ENCODE results near the gene PCDHGA3. TPM values are rescaled to one million over a fixed set of nuclear protein-coding genes. Genes with fewer than 3 reads are reported as not detected.

Gene PCDHGA3
- total RNA-seq (1.5 and 2.8 TPM in 2 replicates), polyA plus RNA-seq (1.3 and 1.4 TPM in 2 replicates), polyA minus RNA-seq (ENCODE audit: low replicate concordance) (1.3 and 2.6 TPM in 2 replicates)
- polyA plus RNA-seq (2012) = 1.2 and 1.9 TPM in 2 replicates

- no peaks in the 10 kb centered on the region for H3K4me1 ChIP-seq (ENCODE audit: control insufficient read depth, extremely low read depth, insufficient read depth, low read length)
- H2AFZ ChIP-seq (ENCODE audit: low read length) = no peak within 1 kb of the TSS
- no peak within 1 kb of the TSS for H3K4me2 ChIP-seq (ENCODE audit: extremely low read depth, insufficient read depth, low read length)
- no peaks in the 10 kb centered on the region for H4K20me1 ChIP-seq (ENCODE audit: control insufficient read depth, extremely low read depth, insufficient read depth, low read length)
- H3K9ac ChIP-seq (ENCODE audit: insufficient read depth, low read length) = no peak within 1 kb of the TSS
- H3K27me3 ChIP-seq (ENCODE audit: control insufficient read depth, insufficient read depth, low read length) = peaks cover 11% of the 10 kb centered on the region
- TF ChIP-seq CTCF (conservative IDR thresholded peaks at IDR 0.05 in 1 of 2, IDR thresholded peaks at IDR 0.05 in 1 of 2; ENCODE audit: low read depth in 1 of 2, low read length in 2 of 2) (peak; percentile 38 to 54), EZH2 (IDR thresholded peaks at IDR 0.05; ENCODE audit: low read length, missing control alignments) (no peak)
- no peak within 1 kb of the TSS for H3K27ac ChIP-seq (ENCODE audit: insufficient read depth, low read length)
- H3K4me3 ChIP-seq (replicated peaks in 1 of 4; ENCODE audit: control extremely low read depth in 1 of 4, insufficient read depth in 1 of 4, low read depth in 3 of 4, low read length in 4 of 4) = peak within 1 kb of the TSS in 2 of 4 experiments; percentile 44 to 54
- H3K9me3 ChIP-seq (ENCODE audit: control insufficient read depth, insufficient read depth, low read depth, low read length) = peaks cover 2% of the 10 kb centered on the region
- no peaks in the 10 kb centered on the region for H3K36me3 ChIP-seq (ENCODE audit: control insufficient read depth, insufficient read depth, low read length)
- peak; percentile 65 to 73 for DNase-seq (ENCODE audit: low read depth in 2 of 2)
- no peaks in the 10 kb centered on the region for H3K79me2 ChIP-seq (ENCODE audit: control insufficient read depth, insufficient read depth, low read length)
Measured at GRCh38 chr5:141343242-141343952, at the start of gene PCDHGA3. PCDHGA3 (plus strand) TSS chr5:141343829; CDS start chr5:141344034, 205 bp downstream.

- Histone ChIP-seq H3K79me2 (ENCODE audit: control insufficient read depth, insufficient read depth, low read length) (no peaks in the 10 kb centered on the region), H3K27ac (ENCODE audit: insufficient read depth, low read length) (no peak overlapping the region), H3K4me2 (ENCODE audit: extremely low read depth, insufficient read depth, low read length) (no peak overlapping the region), H3K9me3 (ENCODE audit: control insufficient read depth, insufficient read depth, low read depth, low read length) (no peaks in the 10 kb centered on the region), H3K36me3 (ENCODE audit: control insufficient read depth, insufficient read depth, low read length) (no peaks in the 10 kb centered on the region), H3K27me3 (ENCODE audit: control insufficient read depth, insufficient read depth, low read length) (no peaks in the 10 kb centered on the region), H3K9ac (ENCODE audit: insufficient read depth, low read length) (no peak overlapping the region), H3K4me3 (replicated peaks in 1 of 4; ENCODE audit: control extremely low read depth in 1 of 4, insufficient read depth in 1 of 4, low read depth in 3 of 4, low read length in 4 of 4) (no peak overlapping the region), H3K4me1 (ENCODE audit: control insufficient read depth, extremely low read depth, insufficient read depth, low read length) (no peaks in the 10 kb centered on the region), H2AFZ (ENCODE audit: low read length) (no peak overlapping the region), H4K20me1 (ENCODE audit: control insufficient read depth, extremely low read depth, insufficient read depth, low read length) (no peaks in the 10 kb centered on the region)
- DNase-seq (ENCODE audit: low read depth in 2 of 2) = peak in 1 of 2 donors; percentile 8
- TF ChIP-seq CTCF (conservative IDR thresholded peaks at IDR 0.05 in 1 of 2, IDR thresholded peaks at IDR 0.05 in 1 of 2; ENCODE audit: low read depth in 1 of 2, low read length in 2 of 2) = no peak
- no peak for TF ChIP-seq EZH2 (IDR thresholded peaks at IDR 0.05; ENCODE audit: low read length, missing control alignments)
Measured at GRCh38 chr5:141298376-141298775, 45.3 kb upstream of the PCDHGA3 start.

GRCh38 chr5:141303756-141304155, 39.9 kb upstream of the PCDHGA3 start, which contains the start of gene SLC25A2:
SLC25A2 (minus strand) TSS chr5:141304049; CDS start chr5:141303865, 184 bp downstream.
- no peak within 1 kb of the TSS for H2AFZ ChIP-seq (ENCODE audit: low read length)
- TF ChIP-seq EZH2 (IDR thresholded peaks at IDR 0.05; ENCODE audit: low read length, missing control alignments) (no peak), CTCF (conservative IDR thresholded peaks at IDR 0.05 in 1 of 2, IDR thresholded peaks at IDR 0.05 in 1 of 2; ENCODE audit: low read depth in 1 of 2, low read length in 2 of 2) (no peak)
- H3K4me3 ChIP-seq (replicated peaks in 1 of 4; ENCODE audit: control extremely low read depth in 1 of 4, insufficient read depth in 1 of 4, low read depth in 3 of 4, low read length in 4 of 4) = no peak within 1 kb of the TSS
- DNase-seq (ENCODE audit: low read depth in 2 of 2) = no peak
- H4K20me1 ChIP-seq (ENCODE audit: control insufficient read depth, extremely low read depth, insufficient read depth, low read length) = no peaks in the 10 kb centered on the region
- H3K4me1 ChIP-seq (ENCODE audit: control insufficient read depth, extremely low read depth, insufficient read depth, low read length) = no peaks in the 10 kb centered on the region
- no peaks in the 10 kb centered on the region for H3K9me3 ChIP-seq (ENCODE audit: control insufficient read depth, insufficient read depth, low read depth, low read length)
- no peak within 1 kb of the TSS for H3K9ac ChIP-seq (ENCODE audit: insufficient read depth, low read length)
- H3K27me3 ChIP-seq (ENCODE audit: control insufficient read depth, insufficient read depth, low read length) = no peaks in the 10 kb centered on the region
- H3K27ac ChIP-seq (ENCODE audit: insufficient read depth, low read length) = no peak within 1 kb of the TSS
- no peaks in the 10 kb centered on the region for H3K79me2 ChIP-seq (ENCODE audit: control insufficient read depth, insufficient read depth, low read length)
- no peaks in the 10 kb centered on the region for H3K36me3 ChIP-seq (ENCODE audit: control insufficient read depth, insufficient read depth, low read length)
- H3K4me2 ChIP-seq (ENCODE audit: extremely low read depth, insufficient read depth, low read length) = no peak within 1 kb of the TSS

Data from fibroblast of lung (primary cell).